ENCODE data around the gene GDF10.
A peak's percentile ranks its signal among the peaks of the same experiment; 100 is the strongest.

GDF10 gene

DNA sequence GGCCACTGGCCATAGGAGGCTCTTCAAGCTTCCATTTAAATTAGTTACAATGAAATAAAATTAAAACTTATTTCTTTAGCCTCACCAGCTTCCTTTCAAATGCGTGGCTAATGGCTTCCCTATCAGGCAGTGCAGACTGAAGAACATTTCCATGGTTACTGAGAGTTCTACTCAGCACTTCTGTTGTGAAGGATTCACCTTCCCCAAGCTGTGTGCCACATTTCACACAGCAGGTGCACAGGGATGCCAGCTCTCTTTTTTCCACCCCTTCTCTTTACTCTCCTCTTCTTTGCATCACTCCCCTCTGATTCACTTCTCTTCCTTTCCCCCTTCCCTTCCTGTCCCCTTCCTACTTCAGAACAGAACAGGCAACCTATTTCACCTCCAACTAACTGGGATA, 23.1 kb downstream of the GDF10 start:
- Histone ChIP-seq H3K79me2 (ENCODE audit: control insufficient read depth, insufficient read depth, low read length, poor library complexity) (no peaks in the 10 kb centered on the region), H2BK5ac (ENCODE audit: low read depth, low read length, poor library complexity) (no peak overlapping the region), H2BK12ac (ENCODE audit: low read length) (no peak overlapping the region), H3K27ac (ENCODE audit: low read depth, low read length) (no peak overlapping the region), H4K8ac (ENCODE audit: low read depth, low read length) (no peak overlapping the region), H3K27me3 (ENCODE audit: insufficient read depth, low read length) (no peaks in the 10 kb centered on the region), H3K4me1 (ENCODE audit: control insufficient read depth in 1 of 2, insufficient read depth in 2 of 2, low read length in 2 of 2) (no peaks in the 10 kb centered on the region), H3K14ac (ENCODE audit: low read length) (no peak overlapping the region), H3K9ac (ENCODE audit: low read length) (no peak overlapping the region), H2AK5ac (ENCODE audit: low read length) (no peak overlapping the region), H3K36me3 (ENCODE audit: control insufficient read depth in 1 of 2, insufficient read depth in 2 of 2, low read length in 2 of 2) (no peaks in the 10 kb centered on the region), H3K4me2 (ENCODE audit: low read length) (no peak overlapping the region), H3K18ac (ENCODE audit: low read length) (no peak overlapping the region), H4K91ac (ENCODE audit: low read depth, low read length) (no peak overlapping the region), H4K12ac (ENCODE audit: low read depth, low read length) (no peak overlapping the region), H3K23ac (ENCODE audit: low read length) (no peak overlapping the region), H3K79me1 (ENCODE audit: low read length) (no peaks in the 10 kb centered on the region), H3K9me3 (ENCODE audit: insufficient read depth, low read depth, low read length) (peaks cover 7% of the 10 kb centered on the region), H2BK120ac (ENCODE audit: insufficient read depth, low read length, poor library complexity) (no peak overlapping the region), H3K4ac (ENCODE audit: low read depth, low read length) (no peak overlapping the region), H3K4me3 (ENCODE audit: low read depth, low read length) (no peak overlapping the region), H2AFZ (ENCODE audit: insufficient read depth, low read length, poor library complexity) (no peak overlapping the region)
- DNase-seq: no peak
- no CpG with 5 or more reads among the region's 1 CpG for WGBS (ENCODE audit: extremely low coverage, insufficient coverage, insufficient read length)

GRCh38 chr10:47323636-47324296, 23.8 kb downstream of the GDF10 start:
- H3K14ac ChIP-seq (ENCODE audit: low read length): no peak overlapping the region
- H2AFZ ChIP-seq (ENCODE audit: insufficient read depth, low read length, poor library complexity): no peak overlapping the region
- H3K27ac ChIP-seq (ENCODE audit: low read depth, low read length): no peak overlapping the region
- no peak overlapping the region for H4K12ac ChIP-seq (ENCODE audit: low read depth, low read length)
- no peaks in the 10 kb centered on the region for H3K79me2 ChIP-seq (ENCODE audit: control insufficient read depth, insufficient read depth, low read length, poor library complexity)
- no peak overlapping the region for H3K23ac ChIP-seq (ENCODE audit: low read length)
- no peak overlapping the region for H3K4me3 ChIP-seq (ENCODE audit: low read depth, low read length)
- no peak overlapping the region for H4K91ac ChIP-seq (ENCODE audit: low read depth, low read length)
- no peaks in the 10 kb centered on the region for H3K36me3 ChIP-seq (ENCODE audit: control insufficient read depth in 1 of 2, insufficient read depth in 2 of 2, low read length in 2 of 2)
- H3K4ac ChIP-seq (ENCODE audit: low read depth, low read length): no peak overlapping the region
- no peaks in the 10 kb centered on the region for H3K27me3 ChIP-seq (ENCODE audit: insufficient read depth, low read length)
- WGBS (ENCODE audit: extremely low coverage, insufficient coverage, insufficient read length): no CpG with 5 or more reads among the region's 5 CpGs
- no peak overlapping the region for H4K8ac ChIP-seq (ENCODE audit: low read depth, low read length)
- H3K4me1 ChIP-seq (ENCODE audit: control insufficient read depth in 1 of 2, insufficient read depth in 2 of 2, low read length in 2 of 2): no peaks in the 10 kb centered on the region
- peaks cover 14% of the 10 kb centered on the region for H3K9me3 ChIP-seq (ENCODE audit: insufficient read depth, low read depth, low read length)
- no peak overlapping the region for H3K18ac ChIP-seq (ENCODE audit: low read length)
- no peak overlapping the region for H3K4me2 ChIP-seq (ENCODE audit: low read length)
- no peak overlapping the region for H2BK120ac ChIP-seq (ENCODE audit: insufficient read depth, low read length, poor library complexity)
- H2AK5ac ChIP-seq (ENCODE audit: low read length): no peak overlapping the region
- H3K9ac ChIP-seq (ENCODE audit: low read length): no peak overlapping the region
- no peak for DNase-seq
- H3K79me1 ChIP-seq (ENCODE audit: low read length): no peaks in the 10 kb centered on the region
- no peak overlapping the region for H2BK5ac ChIP-seq (ENCODE audit: low read depth, low read length, poor library complexity)
- no peak overlapping the region for H2BK12ac ChIP-seq (ENCODE audit: low read length)

GRCh38 chr10:47325303-47326291, 25.6 kb downstream of the GDF10 start:
- Histone ChIP-seq H3K36me3 (ENCODE audit: control insufficient read depth in 1 of 2, insufficient read depth in 2 of 2, low read length in 2 of 2) (no peaks in the 10 kb centered on the region), H3K9ac (ENCODE audit: low read length) (no peak overlapping the region), H2BK120ac (ENCODE audit: insufficient read depth, low read length, poor library complexity) (no peak overlapping the region), H3K4ac (ENCODE audit: low read depth, low read length) (no peak overlapping the region), H2BK5ac (ENCODE audit: low read depth, low read length, poor library complexity) (no peak overlapping the region), H2AFZ (ENCODE audit: insufficient read depth, low read length, poor library complexity) (no peak overlapping the region), H3K18ac (ENCODE audit: low read length) (no peak overlapping the region), H3K4me1 (ENCODE audit: control insufficient read depth in 1 of 2, insufficient read depth in 2 of 2, low read length in 2 of 2) (no peaks in the 10 kb centered on the region), H3K27ac (ENCODE audit: low read depth, low read length) (no peak overlapping the region), H4K12ac (ENCODE audit: low read depth, low read length) (no peak overlapping the region), H2BK12ac (ENCODE audit: low read length) (no peak overlapping the region), H3K23ac (ENCODE audit: low read length) (no peak overlapping the region), H4K8ac (ENCODE audit: low read depth, low read length) (no peak overlapping the region), H3K4me3 (ENCODE audit: low read depth, low read length) (no peak overlapping the region), H3K4me2 (ENCODE audit: low read length) (no peak overlapping the region), H3K9me3 (ENCODE audit: insufficient read depth, low read depth, low read length) (peaks cover 20% of the 10 kb centered on the region), H3K27me3 (ENCODE audit: insufficient read depth, low read length) (no peaks in the 10 kb centered on the region), H4K91ac (ENCODE audit: low read depth, low read length) (no peak overlapping the region), H3K14ac (ENCODE audit: low read length) (no peak overlapping the region), H3K79me1 (ENCODE audit: low read length) (no peaks in the 10 kb centered on the region), H3K79me2 (ENCODE audit: control insufficient read depth, insufficient read depth, low read length, poor library complexity) (no peaks in the 10 kb centered on the region), H2AK5ac (ENCODE audit: low read length) (no peak overlapping the region)
- no peak for DNase-seq
- WGBS (ENCODE audit: extremely low coverage, insufficient coverage, insufficient read length): no CpG with 5 or more reads among the region's 30 CpGs

- H3K18ac ChIP-seq (ENCODE audit: low read length): no peak overlapping the region
- H3K27me3 ChIP-seq (ENCODE audit: insufficient read depth, low read length): no peaks in the 10 kb centered on the region
- H3K79me2 ChIP-seq (ENCODE audit: control insufficient read depth, insufficient read depth, low read length, poor library complexity): no peaks in the 10 kb centered on the region
- H2BK12ac ChIP-seq (ENCODE audit: low read length): no peak overlapping the region
- H3K14ac ChIP-seq (ENCODE audit: low read length): no peak overlapping the region
- no peak overlapping the region for H3K27ac ChIP-seq (ENCODE audit: low read depth, low read length)
- no peak overlapping the region for H4K91ac ChIP-seq (ENCODE audit: low read depth, low read length)
- H3K23ac ChIP-seq (ENCODE audit: low read length): no peak overlapping the region
- H3K36me3 ChIP-seq (ENCODE audit: control insufficient read depth in 1 of 2, insufficient read depth in 2 of 2, low read length in 2 of 2): no peaks in the 10 kb centered on the region
- H3K4me1 ChIP-seq (ENCODE audit: control insufficient read depth in 1 of 2, insufficient read depth in 2 of 2, low read length in 2 of 2): no peaks in the 10 kb centered on the region
- no peak overlapping the region for H2BK5ac ChIP-seq (ENCODE audit: low read depth, low read length, poor library complexity)
- H3K9me3 ChIP-seq (ENCODE audit: insufficient read depth, low read depth, low read length): peaks cover 20% of the 10 kb centered on the region
- H4K12ac ChIP-seq (ENCODE audit: low read depth, low read length): no peak overlapping the region
- DNase-seq: peak in 1 of 2 donors; percentile 8
- no peak overlapping the region for H2AFZ ChIP-seq (ENCODE audit: insufficient read depth, low read length, poor library complexity)
- no peak overlapping the region for H3K4me3 ChIP-seq (ENCODE audit: low read depth, low read length)
- no peak overlapping the region for H4K8ac ChIP-seq (ENCODE audit: low read depth, low read length)
- H2BK120ac ChIP-seq (ENCODE audit: insufficient read depth, low read length, poor library complexity): no peak overlapping the region
- no peaks in the 10 kb centered on the region for H3K79me1 ChIP-seq (ENCODE audit: low read length)
- H3K4me2 ChIP-seq (ENCODE audit: low read length): no peak overlapping the region
- no peak overlapping the region for H3K9ac ChIP-seq (ENCODE audit: low read length)
- H2AK5ac ChIP-seq (ENCODE audit: low read length): no peak overlapping the region
- no peak overlapping the region for H3K4ac ChIP-seq (ENCODE audit: low read depth, low read length)
- WGBS (ENCODE audit: extremely low coverage, insufficient coverage, insufficient read length): no CpG with 5 or more reads among the region's 5 CpGs
Measured at GRCh38 chr10:47326306-47326926, 26.4 kb downstream of the GDF10 start.

Measured in trophoblast cell (in vitro differentiated cells and primary cell).